Uterus (tissue), 2 donors: ENCODE data around the gene NUDT1.

ENCODE experiments used
- CTCF ChIP-seq, 4 experiments: fragments of 200-600 bp in 2 of 4; fragments of 450-650 bp in 2 of 4; sonication (generic) in 2 of 4; IDR thresholded peaks; one replicate each; pipeline ENCODE4 v1.5.1; 2016 to 2019; ENCODE audit warnings: antibody characterized with exemption in 4 of 4, mild to moderate bottlenecking in 2 of 4, moderate library complexity in 1 of 4
- POLR2A ChIP-seq, 2 donors: fragments of 450-650 bp; IDR thresholded peaks; one replicate each; pipeline ENCODE4 v1.6.1; 2016; ENCODE audit warnings: antibody characterized with exemption in 2 of 2, mild to moderate bottlenecking in 1 of 2, moderate library complexity in 1 of 2

GRCh38 chr7:2296832-2297231, 54.8 kb downstream of the NUDT1 start:
- TF ChIP-seq CTCF (IDR thresholded peaks at IDR 0.05) (no peak), POLR2A (IDR thresholded peaks at IDR 0.05) (no peak)
